Stimulated activated CD4-positive, alpha-beta T cell treated with anti-CD3 and anti-CD28 coated beads, Interleukin-2, amount 100 ng/mL, for 4 hours (primary cell): ENCODE data around the gene BTBD9.
"Not testable (repeated sequence)": the region's sequence is repeated elsewhere in the genome, so short reads cannot be mapped to it uniquely, and the experiment has no call there.

ENCODE experiments used
- DNase-seq: peaks from one replicate; pipeline ENCODE4 v3.0.0-alpha.2; 2020; ENCODE audit warnings: low read depth

The BTBD9 gene

GRCh38 chr6:38648629-38649028 is 8.9 kb upstream of the BTBD9 start:
- no peak for DNase-seq

GRCh38 chr6:38646166-38646878 is 6.6 kb upstream of the BTBD9 start:
- no peak for DNase-seq

DNA sequence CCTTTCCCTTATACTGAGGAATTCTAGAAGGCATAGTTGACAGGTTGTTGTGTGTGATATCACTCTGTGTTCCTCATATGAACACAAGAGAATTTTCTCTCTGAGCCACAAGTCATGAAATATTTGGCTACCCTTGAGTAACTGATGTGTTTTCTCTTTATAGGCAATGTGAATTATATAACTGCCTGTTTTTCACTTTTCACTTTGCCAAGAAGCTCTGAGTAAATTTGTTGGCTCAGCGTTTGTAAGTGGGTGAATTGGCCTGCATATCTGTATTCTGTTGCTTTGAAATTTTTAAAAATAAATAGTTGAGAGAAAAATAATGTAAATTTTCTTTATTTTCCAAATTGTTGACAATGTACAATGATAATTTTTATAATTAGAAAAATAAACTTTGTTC is 5.2 kb upstream of the BTBD9 start:
- no peak for DNase-seq

DNA sequence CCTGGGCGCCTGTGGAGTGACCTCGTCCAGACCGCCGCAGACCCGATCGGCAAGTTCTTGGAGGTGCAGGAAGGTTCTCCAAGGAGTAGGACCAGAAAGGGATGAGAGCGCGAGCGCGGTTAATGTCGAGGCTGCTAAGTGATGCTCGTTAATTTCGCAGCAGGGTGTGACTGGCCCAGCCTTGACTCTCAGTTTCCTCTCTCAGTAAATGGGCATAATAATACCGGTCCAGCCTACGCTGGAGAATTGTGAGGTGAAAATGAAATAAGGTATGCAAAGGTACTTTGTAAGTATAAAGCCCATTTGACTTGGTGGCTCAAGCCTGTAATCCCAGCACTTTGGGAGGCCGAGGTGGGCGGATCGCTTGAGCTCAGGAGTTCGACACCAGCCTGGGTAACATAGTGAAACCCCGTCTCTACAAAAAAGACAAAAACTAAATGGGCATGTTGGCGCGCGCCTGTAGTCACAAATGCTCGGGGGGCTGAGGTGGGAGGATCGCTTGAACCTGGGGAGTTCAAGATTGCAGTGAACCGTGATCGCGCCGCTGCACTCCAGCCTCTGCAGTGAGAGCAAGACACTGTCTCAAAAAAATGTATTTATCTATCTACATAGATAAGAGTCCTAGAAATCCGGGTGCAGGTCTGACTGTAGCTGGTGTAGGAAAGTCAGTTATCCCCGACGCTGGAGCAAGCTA is 634 bp upstream of the BTBD9 start:
- no peak for DNase-seq

DNA sequence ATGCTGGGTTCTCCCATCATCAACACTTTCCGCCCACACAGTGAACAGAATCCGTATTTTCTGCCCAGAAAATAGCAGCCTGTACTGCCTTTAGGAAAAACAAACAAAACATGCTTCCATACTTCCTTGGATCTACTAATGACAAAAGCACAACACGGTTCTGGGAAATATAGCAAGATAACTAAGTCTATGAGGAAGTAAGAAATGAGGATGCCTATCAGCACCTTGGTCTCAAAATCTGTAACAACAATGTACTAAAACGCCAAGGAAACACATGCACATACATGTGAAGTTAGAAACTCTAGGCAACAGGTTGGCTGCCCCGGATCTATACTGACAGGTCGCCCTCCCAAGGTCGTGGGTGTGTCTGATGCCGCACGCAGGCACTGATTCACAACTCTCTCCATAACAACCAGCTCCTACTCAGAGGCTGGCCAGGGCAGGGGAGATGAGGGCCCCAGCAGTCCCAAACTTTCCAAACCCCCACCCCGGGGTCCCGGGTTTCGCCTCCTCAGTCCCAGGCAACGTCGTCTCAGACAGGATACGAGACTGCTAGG is 710 bp downstream of the BTBD9 start:
- peak; percentile 62 for DNase-seq

GRCh38 chr6:38637756-38638155 is 2.0 kb downstream of the BTBD9 start:
- DNase-seq, result no peak

GRCh38 chr6:38636027-38636426 is 3.7 kb downstream of the BTBD9 start:
- DNase-seq, result no peak

GRCh38 chr6:38634518-38634917 is 5.2 kb downstream of the BTBD9 start:
- DNase-seq, result no peak

DNA sequence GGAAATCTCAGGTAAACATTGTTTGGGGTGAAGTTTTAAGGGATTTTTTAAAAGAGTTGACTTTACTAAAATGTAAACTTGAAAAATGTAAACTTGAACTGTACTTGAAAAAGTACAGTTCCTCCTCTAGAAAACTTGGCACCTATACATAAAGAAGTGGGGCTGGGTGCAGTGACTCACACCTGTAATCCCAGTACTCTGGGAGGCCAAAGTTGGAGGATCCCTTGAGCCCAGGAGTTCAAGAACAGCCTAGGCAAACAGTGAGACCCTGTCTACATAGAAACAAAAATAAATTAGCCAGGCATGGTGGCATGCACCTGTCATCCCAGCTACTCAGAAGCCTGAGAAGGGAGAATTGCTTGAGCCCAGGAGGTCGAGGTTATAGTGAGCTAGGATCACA is 7.2 kb downstream of the BTBD9 start:
- DNase-seq, result no peak

- DNase-seq, result no peak
Observed at GRCh38 chr6:38631186-38631783, 8.4 kb downstream of the BTBD9 start.

DNA sequence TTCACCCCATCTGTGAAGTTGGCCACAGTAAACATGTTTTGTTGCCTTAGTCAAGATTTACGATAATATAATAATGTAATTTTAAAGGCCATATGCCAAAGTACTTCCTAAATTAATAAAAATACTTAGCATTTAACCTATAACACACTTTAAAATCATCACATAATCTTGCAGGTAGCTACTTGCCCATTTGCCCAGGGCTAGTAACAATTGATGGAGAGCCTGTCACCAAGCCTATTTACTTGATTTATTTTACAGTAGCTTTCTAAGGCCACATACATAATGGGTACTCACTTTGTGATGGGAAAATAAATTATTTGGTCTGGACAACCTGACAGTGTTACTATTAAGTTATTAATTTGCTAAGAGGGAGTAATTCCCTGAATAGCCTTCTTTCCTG is 14.5 kb downstream of the BTBD9 start:
- no peak for DNase-seq

- not testable (repeated sequence) for DNase-seq
Observed at GRCh38 chr6:38619342-38619741, 20.4 kb downstream of the BTBD9 start.

GRCh38 chr6:38618301-38618700 is 21.4 kb downstream of the BTBD9 start:
- DNase-seq, result not testable (repeated sequence)

DNA sequence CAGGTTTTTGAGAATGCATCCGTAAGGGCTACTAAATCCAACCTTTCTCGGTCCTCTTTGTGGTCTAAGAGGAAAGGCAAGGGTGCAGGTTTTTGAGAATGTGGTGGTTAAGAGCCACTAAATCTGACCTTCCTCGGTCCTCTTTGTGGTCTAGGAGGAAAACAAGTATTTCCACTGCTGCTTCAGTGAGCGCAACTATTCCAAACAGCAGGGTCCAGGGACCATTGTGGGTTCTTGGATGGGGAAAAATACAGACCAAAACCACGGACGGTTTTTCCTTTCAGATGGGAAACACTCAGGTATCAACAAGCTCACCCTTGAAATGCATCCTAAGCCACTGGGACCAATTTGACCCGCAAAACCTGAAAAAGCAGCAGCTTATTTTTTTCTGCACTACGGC is 21.9 kb downstream of the BTBD9 start:
- no peak for DNase-seq

- no peak for DNase-seq
Observed at GRCh38 chr6:38612143-38612965, 27.4 kb downstream of the BTBD9 start.

- DNase-seq, result no peak
Observed at GRCh38 chr6:38610050-38610625, 29.6 kb downstream of the BTBD9 start.

DNA sequence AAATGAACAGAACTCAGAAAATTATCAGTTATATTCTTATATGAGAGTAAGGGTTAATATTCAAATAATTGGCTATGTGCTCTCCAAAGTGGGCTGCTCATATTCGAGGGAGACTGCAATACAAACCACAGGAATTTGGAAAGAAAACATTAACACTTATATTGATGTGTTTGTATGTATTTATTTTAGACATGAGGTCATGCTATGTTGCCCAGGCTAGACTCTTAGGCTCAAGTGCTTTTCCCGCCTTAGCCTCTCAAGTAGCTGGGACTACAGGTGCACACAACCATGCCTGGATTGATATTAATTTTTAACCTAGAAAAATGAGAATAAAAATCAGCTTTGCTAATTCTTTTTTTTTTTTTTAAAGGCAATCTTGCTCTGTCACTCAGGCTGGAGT is 35.0 kb downstream of the BTBD9 start:
- DNase-seq, result no peak

DNA sequence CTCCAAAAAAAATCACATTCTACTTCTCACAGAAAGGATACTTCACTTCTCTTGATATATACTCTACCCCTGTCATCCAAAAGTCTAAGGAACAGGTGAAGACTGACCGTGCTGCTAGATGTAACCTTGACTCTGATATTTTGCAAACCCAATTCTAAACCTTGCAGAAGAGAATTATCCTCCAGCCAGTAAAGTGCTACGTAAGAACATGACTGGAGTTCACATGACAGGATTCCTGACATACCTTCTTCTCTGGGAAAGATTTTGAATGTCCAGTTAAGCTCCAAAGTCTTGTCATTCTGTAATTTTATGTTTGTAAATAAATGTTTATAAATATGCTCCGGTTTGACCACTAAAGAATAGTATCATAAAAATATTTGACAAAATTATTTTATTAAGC is 35.8 kb downstream of the BTBD9 start:
- DNase-seq, result no peak

- DNase-seq, result no peak
Observed at GRCh38 chr6:38603496-38603895, 36.2 kb downstream of the BTBD9 start.

DNA sequence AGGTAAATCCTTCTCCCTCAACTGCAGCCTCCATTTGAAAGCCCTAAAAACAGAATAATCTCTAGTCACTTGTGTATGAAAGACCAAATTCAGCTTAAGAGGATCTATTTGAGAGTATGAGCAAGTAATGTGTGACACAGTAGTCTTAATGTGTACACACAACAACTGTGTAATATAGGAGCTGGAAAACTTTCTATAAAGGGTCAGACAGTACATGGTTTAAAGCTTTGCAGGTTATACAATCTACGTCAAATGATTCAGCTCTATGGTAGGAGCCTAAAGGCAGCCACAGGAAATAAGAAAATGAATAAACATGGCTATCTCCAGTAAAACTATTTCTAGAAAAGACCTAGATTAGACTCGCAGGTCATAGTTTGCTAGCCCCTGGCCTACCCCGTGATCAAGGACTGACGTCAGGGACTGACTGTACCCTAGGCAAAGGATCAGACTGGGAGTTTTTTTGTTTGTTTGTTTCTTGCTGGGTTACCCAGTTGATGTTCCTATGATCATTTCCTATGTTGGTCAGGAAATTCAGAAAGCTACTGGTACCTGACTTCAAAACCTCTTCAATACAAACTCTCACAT is 39.7 kb downstream of the BTBD9 start:
- no peak for DNase-seq

DNA sequence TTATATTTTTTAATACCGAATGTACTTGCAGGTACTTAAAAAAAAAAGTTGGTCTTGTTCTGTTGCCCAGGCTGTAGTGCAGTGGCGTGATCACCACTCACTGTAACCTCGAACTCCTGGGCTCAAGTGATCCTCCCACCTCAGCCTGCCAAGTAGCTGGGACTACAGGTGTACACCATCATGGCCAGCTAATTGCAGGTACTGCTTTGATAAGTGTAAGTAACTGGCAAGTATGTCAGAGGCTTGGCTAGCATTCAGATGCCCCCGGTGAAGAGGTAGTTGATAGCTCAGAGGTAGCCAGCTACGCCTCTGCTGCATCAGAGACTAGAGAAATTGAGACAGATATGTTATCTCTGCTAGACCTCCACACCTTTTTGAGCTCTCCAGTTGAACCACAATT is 40.5 kb downstream of the BTBD9 start:
- no peak for DNase-seq
